Activated naive CD4-positive, alpha-beta T cell treated with anti-CD3 and anti-CD28 coated beads, Interleukin-2, amount 10 ng/mL, durations not matched to agents 7 days and 5 days (primary cell): ENCODE measurements around the gene FAM209A.
"Not testable (repeated sequence)": the region's sequence is repeated elsewhere in the genome, so short reads cannot be mapped to it uniquely, and the experiment has no call there.

Experiments
- CTCF ChIA-PET: fragments of 350-600 bp; sonication (Branson Sonifier 250); formaldehyde crosslinking; loops from one replicate; lab custom pipeline; 2021; ENCODE audit warnings: antibody characterized with exemption; lab: Charles Lee
- DNase-seq: peaks from one replicate; pipeline ENCODE4 v3.0.0-alpha.2; 2020
- H3K27ac Mint-ChIP-seq: one replicate; pipeline ENCODE4 v1.8.0; 2021; ENCODE audit warnings: mild to moderate bottlenecking, moderate library complexity, mixed read lengths
- H3K27me3 Mint-ChIP-seq: one replicate; pipeline ENCODE4 v1.8.0; 2021; ENCODE audit warnings: mild to moderate bottlenecking, mixed read lengths
- H3K36me3 Mint-ChIP-seq: one replicate; pipeline ENCODE4 v1.8.0; 2021; ENCODE audit warnings: mixed read lengths
- H3K4me1 Mint-ChIP-seq: one replicate; pipeline ENCODE4 v1.8.0; 2021; ENCODE audit warnings: mixed read lengths
- H3K4me3 Mint-ChIP-seq: one replicate; pipeline ENCODE4 v1.8.0; 2021; ENCODE audit warnings: mild to moderate bottlenecking, moderate library complexity, mixed read lengths
- H3K9me3 Mint-ChIP-seq: one replicate; pipeline ENCODE4 v1.8.0; 2021; ENCODE audit warnings: mixed read lengths

FAM209A gene

GRCh38 chr20:56564526-56564925 lies 40.0 kb downstream of the FAM209A start:
- CTCF ChIA-PET, H3K4me1 Mint-ChIP-seq, H3K27ac Mint-ChIP-seq: not testable (repeated sequence)

GRCh38 chr20:56565511-56565910 lies 41.0 kb downstream of the FAM209A start:
- no peak for DNase-seq
- Mint-ChIP-seq H3K4me1 (no peaks in the 10 kb centered on the region), H3K27me3 (peaks cover 4% of the 10 kb centered on the region), H3K4me3 (no peak overlapping the region), H3K27ac (no peak overlapping the region), H3K36me3 (no peaks in the 10 kb centered on the region), H3K9me3 (no peaks in the 10 kb centered on the region)
- CTCF ChIA-PET: no interaction called here

More at GRCh38 chr20:56564526-56564925, 40.0 kb downstream of the FAM209A start:
- DNase-seq, H3K4me3 Mint-ChIP-seq, H3K36me3 Mint-ChIP-seq, H3K9me3 Mint-ChIP-seq: not testable (repeated sequence)
- H3K27me3 Mint-ChIP-seq: peaks cover 10% of the 10 kb centered on the region

GRCh38 chr20:56566621-56567020 lies 42.1 kb downstream of the FAM209A start:
- no peaks in the 10 kb centered on the region for H3K36me3 Mint-ChIP-seq
- DNase-seq: no peak
- no peak overlapping the region for H3K27ac Mint-ChIP-seq
- H3K4me3 Mint-ChIP-seq: no peak overlapping the region
- no peaks in the 10 kb centered on the region for H3K4me1 Mint-ChIP-seq
- H3K27me3 Mint-ChIP-seq: peaks cover 4% of the 10 kb centered on the region
- no peaks in the 10 kb centered on the region for H3K9me3 Mint-ChIP-seq
- CTCF ChIA-PET: no interaction called here

DNA sequence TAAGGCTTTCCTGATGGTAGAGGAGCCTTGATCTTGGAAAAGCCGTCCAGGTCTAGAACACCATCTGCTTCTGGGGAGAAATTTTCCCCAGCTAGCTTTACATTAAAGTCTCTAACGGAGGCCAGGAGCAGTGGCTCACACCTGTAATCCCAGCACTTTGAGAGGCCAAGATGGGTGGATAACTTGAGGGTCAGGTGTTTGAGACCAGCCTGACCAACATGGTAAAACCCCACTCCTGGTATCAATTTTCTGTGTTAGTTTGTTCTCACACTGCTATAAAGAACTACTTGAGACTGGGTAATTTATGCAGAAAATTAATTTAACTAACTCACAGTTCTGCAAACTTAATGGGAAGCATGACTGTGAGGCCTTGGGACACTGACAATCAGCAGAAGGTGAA lies 46.3 kb downstream of the FAM209A start:
- H3K4me3 Mint-ChIP-seq: no peak overlapping the region
- no peak overlapping the region for H3K27ac Mint-ChIP-seq
- no peaks in the 10 kb centered on the region for H3K9me3 Mint-ChIP-seq
- CTCF ChIA-PET: no interaction called here
- no peaks in the 10 kb centered on the region for H3K4me1 Mint-ChIP-seq
- no peaks in the 10 kb centered on the region for H3K36me3 Mint-ChIP-seq
- no peak for DNase-seq
- peaks cover 21% of the 10 kb centered on the region for H3K27me3 Mint-ChIP-seq

DNA sequence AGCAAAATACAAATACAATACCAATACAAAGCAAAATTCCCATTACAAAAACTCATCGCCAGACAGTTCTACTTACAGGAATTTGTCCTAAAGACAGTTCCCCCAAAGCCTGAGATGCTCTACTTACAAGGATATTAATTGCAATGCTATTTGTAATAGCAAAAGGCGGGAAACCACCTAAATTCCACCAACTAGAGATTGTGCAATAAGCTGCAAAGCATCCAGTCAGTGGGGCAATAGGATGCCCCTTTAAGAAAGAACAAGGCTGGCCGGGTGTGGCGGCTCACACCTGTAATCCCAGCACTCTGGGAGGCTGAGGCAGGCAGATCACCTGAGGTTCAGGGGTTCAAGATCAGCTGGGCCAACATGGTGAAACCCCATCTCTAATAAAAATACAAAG lies 47.6 kb downstream of the FAM209A start:
- Mint-ChIP-seq H3K27me3 (peaks cover 19% of the 10 kb centered on the region), H3K36me3 (no peaks in the 10 kb centered on the region)
- CTCF ChIA-PET: no interaction called here

GRCh38 chr20:56573986-56574385 lies 49.4 kb downstream of the FAM209A start:
- no peak overlapping the region for H3K27ac Mint-ChIP-seq
- no peaks in the 10 kb centered on the region for H3K36me3 Mint-ChIP-seq
- H3K9me3 Mint-ChIP-seq: no peaks in the 10 kb centered on the region
- CTCF ChIA-PET: interaction anchor here (1.2 to 4.9 kb wide), 2 partner anchors 22 to 24 kb away, joined by 4 to 17 read pairs; no protein-coding TSS in a partner anchor
- no peak for DNase-seq
- H3K4me3 Mint-ChIP-seq: no peak overlapping the region
- peaks cover 19% of the 10 kb centered on the region for H3K27me3 Mint-ChIP-seq
- H3K4me1 Mint-ChIP-seq: no peaks in the 10 kb centered on the region

More for the DNA sequence above, 47.6 kb downstream of the FAM209A start:
- DNase-seq: no peak
- no peaks in the 10 kb centered on the region for H3K4me1 Mint-ChIP-seq
- H3K27ac Mint-ChIP-seq: no peak overlapping the region
- no peak overlapping the region for H3K4me3 Mint-ChIP-seq
- no peaks in the 10 kb centered on the region for H3K9me3 Mint-ChIP-seq

- H3K36me3 Mint-ChIP-seq: no peaks in the 10 kb centered on the region
- H3K27ac Mint-ChIP-seq: no peak overlapping the region
- H3K4me1 Mint-ChIP-seq: no peaks in the 10 kb centered on the region
- H3K27me3 Mint-ChIP-seq: peaks cover 19% of the 10 kb centered on the region
- DNase-seq: no peak
- no peaks in the 10 kb centered on the region for H3K9me3 Mint-ChIP-seq
- CTCF ChIA-PET: interaction anchor here (1.2 to 4.9 kb wide), 2 partner anchors 22 to 24 kb away, joined by 4 to 17 read pairs; no protein-coding TSS in a partner anchor
- no peak overlapping the region for H3K4me3 Mint-ChIP-seq
Observed at GRCh38 chr20:56574531-56575142, 50.1 kb downstream of the FAM209A start.

GRCh38 chr20:56575157-56575556 lies 50.6 kb downstream of the FAM209A start:
- no peaks in the 10 kb centered on the region for H3K4me1 Mint-ChIP-seq
- H3K4me3 Mint-ChIP-seq: no peak overlapping the region
- no peaks in the 10 kb centered on the region for H3K36me3 Mint-ChIP-seq
- no peaks in the 10 kb centered on the region for H3K9me3 Mint-ChIP-seq
- DNase-seq: no peak
- H3K27ac Mint-ChIP-seq: no peak overlapping the region
- H3K27me3 Mint-ChIP-seq: peaks cover 19% of the 10 kb centered on the region
- CTCF ChIA-PET: interaction anchor here (4.9 kb wide), 1 partner anchor 25 kb away, joined by 17 read pairs; no protein-coding TSS in a partner anchor
